ENCODE results near the gene SPOCK2.
"Not testable (repeated sequence)": the region's sequence is repeated elsewhere in the genome, so short reads cannot be mapped to it uniquely, and the experiment has no call there.

Gene SPOCK2

GRCh38 chr10:72032409-72033162, 55.8 kb downstream of the SPOCK2 start:
- DNase-seq (ENCODE audit: low read depth in 2 of 2) = not testable (repeated sequence)

DNA sequence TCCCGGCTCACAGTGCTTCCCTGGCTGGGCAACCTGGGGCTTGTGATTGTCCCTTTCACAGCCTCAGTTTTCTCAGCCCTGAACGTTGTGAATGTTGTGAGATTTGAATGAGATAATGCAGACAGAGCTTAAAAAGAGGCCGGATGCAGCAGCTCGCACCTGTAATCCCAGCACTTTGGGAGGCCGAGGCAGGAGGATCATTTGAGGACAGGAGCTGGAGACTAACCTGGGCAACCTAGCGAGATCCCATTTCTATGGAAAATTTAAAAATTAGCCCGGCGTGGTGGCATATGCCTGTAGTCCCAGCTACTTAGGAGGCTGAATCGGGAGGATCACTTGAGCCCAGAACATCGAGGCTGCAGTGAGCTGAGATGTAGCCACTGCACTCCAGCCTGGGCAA, 56.6 kb downstream of the SPOCK2 start:
- no peak for DNase-seq (ENCODE audit: low read depth in 2 of 2)

- no peak for DNase-seq (ENCODE audit: low read depth in 2 of 2)
Measured at GRCh38 chr10:72030762-72031543, 57.4 kb downstream of the SPOCK2 start.

GRCh38 chr10:72029414-72029813, 58.9 kb downstream of the SPOCK2 start:
- no peak for DNase-seq (ENCODE audit: low read depth in 2 of 2)

DNA sequence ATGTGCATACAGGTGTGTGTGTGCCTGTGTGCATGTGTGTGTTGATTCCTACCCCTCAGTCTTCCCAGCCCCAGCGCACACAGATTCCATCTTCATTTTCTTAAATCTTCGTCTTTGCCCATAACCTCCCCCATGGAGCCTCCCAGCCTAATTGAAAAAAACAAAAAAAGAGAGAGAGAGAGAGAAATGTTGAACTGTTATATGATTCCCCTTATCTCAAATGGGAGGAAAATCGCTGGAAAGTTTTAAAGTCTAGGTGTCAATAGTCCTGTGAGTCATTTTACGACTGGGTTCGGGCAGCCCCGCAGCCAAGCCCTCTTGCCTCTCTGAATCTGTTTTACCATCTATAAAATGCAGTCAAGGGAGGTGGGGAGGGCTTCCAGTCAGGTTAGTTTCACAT, 60.9 kb downstream of the SPOCK2 start:
- DNase-seq (ENCODE audit: low read depth in 2 of 2) = no peak

GRCh38 chr10:72026278-72027111, 61.9 kb downstream of the SPOCK2 start:
- no peak for DNase-seq (ENCODE audit: low read depth in 2 of 2)

DNA sequence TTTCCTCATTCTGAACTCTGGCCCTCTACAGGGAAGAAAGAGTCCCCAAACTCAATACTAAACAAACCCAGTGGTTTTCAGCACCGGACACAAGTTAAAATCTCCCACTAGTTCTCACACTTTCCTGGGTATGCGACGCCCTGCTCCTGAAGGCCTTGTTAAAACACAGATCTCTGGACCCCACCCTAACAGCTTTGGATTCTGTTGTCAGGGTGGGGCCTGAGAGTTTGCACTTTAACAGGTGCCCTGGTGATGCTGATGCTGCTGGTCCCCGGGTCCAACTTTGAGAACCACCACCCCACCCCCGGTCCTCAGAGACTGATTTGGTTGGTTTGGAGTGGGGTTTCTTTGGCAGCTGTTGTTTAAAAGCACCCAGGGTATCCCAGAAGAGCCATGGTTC, 62.5 kb downstream of the SPOCK2 start:
- DNase-seq (ENCODE audit: low read depth in 2 of 2) = no peak

- no peak for DNase-seq (ENCODE audit: low read depth in 2 of 2)
Measured at GRCh38 chr10:72025400-72025799, 63.0 kb downstream of the SPOCK2 start.

DNA sequence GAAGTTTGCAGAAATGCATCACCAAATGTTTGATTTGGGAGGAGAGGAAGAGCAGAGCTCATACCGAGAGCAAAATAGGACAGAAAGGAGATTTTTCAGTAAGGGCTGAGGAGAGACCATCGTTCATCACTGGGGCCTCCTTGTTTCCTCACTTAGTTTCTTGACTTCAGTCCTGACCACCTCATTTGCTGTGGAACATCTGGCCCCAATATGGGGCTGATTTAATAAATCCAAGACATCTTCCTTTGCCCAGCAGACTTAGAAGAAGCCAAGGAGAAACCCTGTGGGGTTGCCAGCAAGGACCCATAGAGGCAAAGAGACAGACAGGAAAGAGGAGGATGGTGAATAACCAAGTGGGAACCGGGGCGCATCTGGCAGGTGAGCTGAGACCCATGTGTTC, 63.8 kb downstream of the SPOCK2 start:
- no peak for DNase-seq (ENCODE audit: low read depth in 2 of 2)

GRCh38 chr10:72022228-72022627, 66.1 kb downstream of the SPOCK2 start:
- no peak for DNase-seq (ENCODE audit: low read depth in 2 of 2)

DNA sequence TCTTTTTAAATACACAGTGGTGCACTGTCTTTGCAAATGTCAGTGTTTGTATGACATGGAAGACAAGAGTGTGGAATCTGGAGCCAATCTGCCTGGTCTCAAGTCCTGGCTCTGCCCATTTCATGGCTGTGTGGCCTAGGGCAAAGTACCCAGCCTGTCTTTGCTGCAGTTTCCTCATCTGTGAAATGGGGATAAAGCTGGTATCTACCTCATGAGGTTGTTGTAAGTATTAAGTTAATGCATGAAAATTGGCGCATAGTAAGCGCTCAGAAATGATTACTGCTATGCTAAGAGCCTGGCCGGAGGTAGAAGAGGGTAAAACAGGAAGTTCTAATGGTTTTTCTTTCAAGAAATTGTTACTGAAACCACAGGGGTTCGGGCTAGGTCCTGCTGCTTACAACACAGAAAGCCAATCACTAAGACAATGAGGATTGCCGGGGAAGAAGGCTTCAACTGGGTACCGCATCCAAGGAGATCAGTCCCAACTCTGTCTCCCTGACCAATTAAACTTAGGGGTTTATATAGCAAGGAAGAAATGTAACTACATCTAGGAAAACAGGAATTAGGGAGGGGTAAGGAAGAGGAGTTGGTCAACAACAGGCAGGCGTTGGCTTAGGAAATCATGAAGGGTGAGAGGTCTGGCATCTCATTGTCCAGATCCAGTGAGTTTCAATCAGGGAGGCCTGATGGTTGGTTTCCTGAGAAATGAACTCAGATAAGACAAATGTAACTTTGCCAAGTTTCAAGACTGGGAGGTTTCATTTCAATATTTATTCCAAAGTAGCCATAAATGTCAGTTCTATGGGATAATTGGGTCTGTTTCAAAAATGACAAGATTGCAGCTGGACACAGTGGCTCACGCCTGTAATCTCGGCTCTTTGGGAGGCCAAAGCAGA, 67.2 kb downstream of the SPOCK2 start:
- DNase-seq (ENCODE audit: low read depth in 2 of 2) = no peak

- no peak for DNase-seq (ENCODE audit: low read depth in 2 of 2)
Measured at GRCh38 chr10:72019085-72019876, 69.1 kb downstream of the SPOCK2 start.

- DNase-seq (ENCODE audit: low read depth in 2 of 2) = no peak
Measured at GRCh38 chr10:72016608-72017300, 71.6 kb downstream of the SPOCK2 start.

- no peak for DNase-seq (ENCODE audit: low read depth in 2 of 2)
Measured at GRCh38 chr10:72015841-72016240, 72.5 kb downstream of the SPOCK2 start.

DNA sequence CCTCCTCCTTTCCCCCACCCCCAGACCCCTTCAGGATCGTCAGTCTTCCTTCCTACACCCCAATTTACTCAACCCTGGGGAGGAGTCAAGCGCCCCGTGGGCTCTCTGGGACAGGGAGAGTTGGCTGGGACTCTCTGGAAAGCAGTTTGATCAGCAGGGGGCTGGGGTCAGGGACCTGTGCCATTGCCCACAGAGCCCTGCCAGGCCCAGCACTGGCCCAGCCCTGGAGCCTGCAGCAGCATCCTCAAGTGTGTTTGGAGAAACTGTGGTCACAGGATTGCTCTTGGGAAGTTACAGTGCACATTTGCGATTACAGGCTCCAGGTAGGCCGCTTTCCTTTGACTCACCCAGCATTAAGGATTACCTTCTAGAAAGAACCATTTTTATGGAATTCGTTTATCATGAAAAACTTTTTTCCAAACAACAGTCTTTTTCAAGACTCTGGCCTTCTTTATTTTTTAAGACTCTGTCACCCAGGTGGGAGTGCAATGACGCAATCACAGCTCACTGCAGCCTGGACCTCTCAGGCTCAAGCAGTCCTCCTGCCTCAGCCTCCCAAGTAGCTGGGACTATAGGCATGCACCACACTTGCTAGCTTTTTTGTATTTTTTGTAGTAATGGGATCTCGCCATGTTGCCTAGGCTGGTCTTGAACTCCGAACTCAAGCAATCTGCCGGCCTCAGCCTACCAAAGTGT, 73.4 kb downstream of the SPOCK2 start:
- no peak for DNase-seq (ENCODE audit: low read depth in 2 of 2)

DNA sequence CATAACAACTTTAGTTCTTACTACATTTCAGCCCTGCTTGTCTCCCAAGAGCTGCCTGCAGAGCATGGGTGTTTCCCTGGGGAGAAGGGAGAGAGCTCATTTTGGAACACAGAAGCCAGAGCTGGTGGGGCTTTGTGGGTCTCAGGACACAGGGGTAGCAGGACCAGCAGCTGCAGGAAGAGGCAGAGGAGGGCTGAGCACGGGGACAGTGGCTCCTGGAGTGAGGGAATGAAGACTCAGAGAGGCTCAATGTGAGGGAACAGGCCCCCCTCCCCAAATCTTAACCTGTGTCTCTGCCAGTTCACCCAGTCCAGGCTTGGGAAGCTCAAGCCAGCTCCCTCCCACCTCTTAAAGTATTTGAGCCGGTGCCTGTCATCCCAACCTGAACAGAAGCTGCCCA, 74.2 kb downstream of the SPOCK2 start:
- DNase-seq (ENCODE audit: low read depth in 2 of 2) = no peak

- DNase-seq (ENCODE audit: low read depth in 2 of 2) = no peak
Measured at GRCh38 chr10:72013202-72013945, 75.0 kb downstream of the SPOCK2 start.

DNA sequence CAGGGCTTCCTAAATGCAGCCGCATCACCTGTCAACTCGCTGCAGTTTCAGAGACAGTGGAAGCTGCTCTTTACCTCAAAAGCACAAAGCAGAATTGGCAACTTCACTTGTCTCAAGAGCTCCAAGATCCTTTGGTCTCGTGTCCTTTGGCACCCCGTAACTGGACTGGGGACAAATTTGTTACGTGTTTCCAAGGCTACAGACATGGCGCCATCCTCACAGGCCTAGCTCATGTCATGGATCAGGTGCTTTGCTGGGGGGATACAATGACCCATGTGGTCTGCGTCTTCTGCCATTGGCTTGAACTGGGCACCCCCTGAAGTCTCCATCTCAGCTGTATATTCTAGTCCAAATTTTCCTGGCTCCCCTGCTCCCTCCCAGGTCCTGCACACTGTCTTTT, 75.6 kb downstream of the SPOCK2 start:
- no peak for DNase-seq (ENCODE audit: low read depth in 2 of 2)
